Activated T-cell treated with anti-CD3 and anti-CD28 coated beads for 24 hours (primary cell): ENCODE results near the gene TCFL5.
A peak's percentile ranks its signal among the peaks of the same experiment; 100 is the strongest.

ENCODE experiments used
- DNase-seq: peaks from one replicate; pipeline ENCODE4 v3.0.0-alpha.2; 2020; ENCODE audit warnings: low read depth

The TCFL5 gene

GRCh38 chr20:62834967-62835730, 26.5 kb downstream of the TCFL5 start:
- DNase-seq: no peak

GRCh38 chr20:62832951-62833391, 28.7 kb downstream of the TCFL5 start:
- DNase-seq: no peak

- DNase-seq: no peak
These were observed 29.3 kb downstream of the TCFL5 start for GRCh38 chr20:62832212-62832922.

- no peak for DNase-seq
These were observed 29.8 kb downstream of the TCFL5 start for GRCh38 chr20:62831854-62832211.

GRCh38 chr20:62831361-62831788, 30.2 kb downstream of the TCFL5 start:
- no peak for DNase-seq

- no peak for DNase-seq
These were observed 30.8 kb downstream of the TCFL5 start for GRCh38 chr20:62830821-62831220.

- no peak for DNase-seq
These were observed 31.4 kb downstream of the TCFL5 start for GRCh38 chr20:62830251-62830650.

- DNase-seq: no peak
These were observed 32.1 kb downstream of the TCFL5 start for GRCh38 chr20:62829231-62830230.

- no peak for DNase-seq
These were observed 33.0 kb downstream of the TCFL5 start for GRCh38 chr20:62828511-62829230.

- no peak for DNase-seq
These were observed 33.6 kb downstream of the TCFL5 start for GRCh38 chr20:62828051-62828450.

GRCh38 chr20:62827311-62828038, 34.1 kb downstream of the TCFL5 start:
- DNase-seq: no peak

GRCh38 chr20:62826646-62827310, 34.8 kb downstream of the TCFL5 start:
- no peak for DNase-seq

- no peak for DNase-seq
These were observed 35.5 kb downstream of the TCFL5 start for GRCh38 chr20:62825986-62826645.

- DNase-seq: no peak
These were observed 36.2 kb downstream of the TCFL5 start for GRCh38 chr20:62825333-62825985.

GRCh38 chr20:62824476-62825332, 36.9 kb downstream of the TCFL5 start:
- DNase-seq: peak; percentile 32

- no peak for DNase-seq
These were observed 37.7 kb downstream of the TCFL5 start for GRCh38 chr20:62823688-62824475.
